Measurements from ENCODE around the gene KCTD17.

Gene KCTD17

GRCh38 chr22:37069319-37069718 lies 17.8 kb downstream of the KCTD17 start:
- no peak for DNase-seq (ENCODE audit: low read depth in 1 of 2, low spot score in 1 of 2)
- no peak for TF ChIP-seq CTCF (IDR thresholded peaks at IDR 0.05; ENCODE audit: insufficient read depth, low read length)
- no peak for TF ChIP-seq POLR2AphosphoS5 (IDR thresholded peaks at IDR 0.05; ENCODE audit: low read depth)
- TF ChIP-seq SPI1 (IDR thresholded peaks at IDR 0.05; ENCODE audit: borderline replicate concordance, low read depth) = no peak
- TF ChIP-seq REST (IDR thresholded peaks at IDR 0.05; ENCODE audit: insufficient replicate concordance, low read depth) = no peak
- peaks cover 8% of the 10 kb centered on the region for H3K27me3 ChIP-seq (ENCODE audit: insufficient read depth, poor library complexity, severe bottlenecking)
- no peak overlapping the region for H3K27ac ChIP-seq (replicated peaks)
- no peak overlapping the region for H3K4me3 ChIP-seq (replicated peaks; ENCODE audit: insufficient read depth, low read length)

- DNase-seq (ENCODE audit: low read depth in 1 of 2, low spot score in 1 of 2) = no peak
- Histone ChIP-seq H3K27ac (replicated peaks) (no peak overlapping the region), H3K4me3 (replicated peaks; ENCODE audit: insufficient read depth, low read length) (no peak overlapping the region), H3K27me3 (ENCODE audit: insufficient read depth, poor library complexity, severe bottlenecking) (peaks cover 8% of the 10 kb centered on the region)
- TF ChIP-seq CTCF (IDR thresholded peaks at IDR 0.05; ENCODE audit: insufficient read depth, low read length) (no peak), POLR2AphosphoS5 (IDR thresholded peaks at IDR 0.05; ENCODE audit: low read depth) (no peak), GABPA (IDR thresholded peaks at IDR 0.05; ENCODE audit: low read depth) (no peak), SPI1 (IDR thresholded peaks at IDR 0.05; ENCODE audit: borderline replicate concordance, low read depth) (no peak), REST (IDR thresholded peaks at IDR 0.05; ENCODE audit: insufficient replicate concordance, low read depth) (no peak)
Measured at GRCh38 chr22:37069719-37070118, 18.2 kb downstream of the KCTD17 start.

- Histone ChIP-seq H3K4me3 (replicated peaks; ENCODE audit: insufficient read depth, low read length) (no peak overlapping the region), H3K27ac (replicated peaks) (no peak overlapping the region), H3K27me3 (ENCODE audit: insufficient read depth, poor library complexity, severe bottlenecking) (peaks cover 8% of the 10 kb centered on the region)
- TF ChIP-seq GABPA (IDR thresholded peaks at IDR 0.05; ENCODE audit: low read depth) (no peak), CTCF (IDR thresholded peaks at IDR 0.05; ENCODE audit: insufficient read depth, low read length) (no peak), SPI1 (IDR thresholded peaks at IDR 0.05; ENCODE audit: borderline replicate concordance, low read depth) (no peak), POLR2AphosphoS5 (IDR thresholded peaks at IDR 0.05; ENCODE audit: low read depth) (no peak), REST (IDR thresholded peaks at IDR 0.05; ENCODE audit: insufficient replicate concordance, low read depth) (no peak)
- DNase-seq (ENCODE audit: low read depth in 1 of 2, low spot score in 1 of 2) = no peak
Measured at GRCh38 chr22:37070334-37070733, 18.8 kb downstream of the KCTD17 start.

All from HL-60 (cell line).